Activated T-cell treated with anti-CD3 and anti-CD28 coated beads, Interleukin-2, amount 50 U/mL, for 1 hour (primary cell): ENCODE measurements around the gene GOLGB1.
A peak's percentile ranks its signal among the peaks of the same experiment; 100 is the strongest.
"Not testable (repeated sequence)": the region's sequence is repeated elsewhere in the genome, so short reads cannot be mapped to it uniquely, and the experiment has no call there.

ENCODE experiments used
- DNase-seq: peaks from one replicate; pipeline ENCODE4 v3.0.0-alpha.2; 2020

GOLGB1 gene

GRCh38 chr3:121749276-121750086 is at the start of gene GOLGB1:
GOLGB1 (minus strand) TSS chr3:121749741; CDS start chr3:121730971, 18,770 bp downstream.
- DNase-seq: peak; percentile 84

- DNase-seq: no peak
These were observed 47.4 kb upstream of the GOLGB1 start for GRCh38 chr3:121796970-121797369.

- DNase-seq: no peak
These were observed 44.9 kb upstream of the GOLGB1 start for GRCh38 chr3:121794264-121794983.

GRCh38 chr3:121793078-121793477 is 43.5 kb upstream of the GOLGB1 start:
- no peak for DNase-seq

GRCh38 chr3:121786485-121786884 is 36.9 kb upstream of the GOLGB1 start:
- DNase-seq: no peak

- not testable (repeated sequence) for DNase-seq
These were observed 33.2 kb upstream of the GOLGB1 start for GRCh38 chr3:121782784-121783183.

GRCh38 chr3:121781611-121782010 is 32.1 kb upstream of the GOLGB1 start:
- DNase-seq: no peak

- not testable (repeated sequence) for DNase-seq
These were observed 25.6 kb upstream of the GOLGB1 start for GRCh38 chr3:121775095-121775494.

GRCh38 chr3:121769246-121769645 is 19.7 kb upstream of the GOLGB1 start:
- no peak for DNase-seq

- no peak for DNase-seq
These were observed 18.9 kb upstream of the GOLGB1 start for GRCh38 chr3:121768452-121768851.

GRCh38 chr3:121759541-121760202 is 10.1 kb upstream of the GOLGB1 start:
- DNase-seq: no peak

- no peak for DNase-seq
These were observed 9.3 kb upstream of the GOLGB1 start for GRCh38 chr3:121758727-121759450.

- no peak for DNase-seq
These were observed 8.4 kb upstream of the GOLGB1 start for GRCh38 chr3:121757812-121758545.

- no peak for DNase-seq
These were observed 7.7 kb upstream of the GOLGB1 start for GRCh38 chr3:121757087-121757811.

- DNase-seq: no peak
These were observed 3.2 kb upstream of the GOLGB1 start for GRCh38 chr3:121752772-121753171.

- DNase-seq: no peak
These were observed 2.7 kb upstream of the GOLGB1 start for GRCh38 chr3:121752261-121752660.

- DNase-seq: no peak
These were observed 510 bp upstream of the GOLGB1 start for GRCh38 chr3:121750087-121750415.

- DNase-seq: no peak
These were observed 763 bp downstream of the GOLGB1 start for GRCh38 chr3:121748680-121749275.

GRCh38 chr3:121747976-121748375 is 1.6 kb downstream of the GOLGB1 start:
- DNase-seq: no peak

- DNase-seq: not testable (repeated sequence)
These were observed 6.4 kb downstream of the GOLGB1 start for GRCh38 chr3:121743106-121743505.

GRCh38 chr3:121740896-121741295 is 8.6 kb downstream of the GOLGB1 start:
- no peak for DNase-seq
